ENCODE data around the gene C16orf78. TPM values are rescaled to one million over a fixed set of nuclear protein-coding genes. Genes with fewer than 3 reads are reported as not detected.

Gene C16orf78
- total and polyA plus RNA-seq, 11 donors: not detected

DNA sequence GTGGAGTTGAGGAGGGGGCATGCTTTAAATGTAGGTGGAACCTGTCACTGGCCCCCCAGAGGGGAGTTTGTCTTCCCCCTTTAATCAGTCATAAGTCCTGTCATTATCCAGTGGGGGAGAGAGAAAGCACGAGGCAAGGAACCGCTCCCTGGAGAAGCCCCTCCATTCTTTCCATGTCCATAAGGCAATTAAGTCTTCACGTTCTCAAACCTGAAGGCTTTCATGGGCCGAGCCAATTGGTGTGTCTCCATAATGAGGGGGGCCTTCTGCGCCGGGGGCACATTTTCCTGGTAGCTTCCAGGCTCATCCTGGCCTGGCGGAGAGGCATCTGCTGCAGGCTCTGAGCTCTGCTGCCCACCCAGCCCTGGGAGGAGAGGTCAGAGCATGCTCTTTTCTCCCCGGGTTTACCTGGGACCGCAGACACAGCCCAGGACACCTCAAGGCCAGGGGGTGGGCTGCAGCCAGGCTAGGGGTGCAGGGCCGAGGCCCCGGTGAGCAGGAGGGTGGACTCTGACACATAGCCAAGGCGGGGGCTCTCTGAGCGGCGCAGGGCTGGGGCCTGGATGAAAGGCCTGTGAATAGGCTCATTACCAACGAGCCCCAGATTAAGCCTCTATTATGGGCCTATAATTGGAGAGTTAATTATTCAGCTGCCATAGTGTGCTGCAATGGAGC, 42.5 kb downstream of the C16orf78 start:
- 87 to 91% (median 90%) methylated on average over 8 to 15 of the region's 15 CpGs for WGBS, 4 donors
- H3K27ac ChIP-seq: no peak overlapping the region
- H3K36me3 ChIP-seq: no peaks in the 10 kb centered on the region
- intact Hi-C loops (cut with DNase I): no loop called here
- DNase-seq (no peak), ATAC-seq (no peak)
- no peaks in the 10 kb centered on the region for H3K4me1 ChIP-seq
- H3K9me3 ChIP-seq: no peaks in the 10 kb centered on the region
- peaks cover 0 to 7% (median 0%) of the 10 kb centered on the region in 9 donors for H3K27me3 ChIP-seq
- no peak for TF ChIP-seq POLR2A (IDR thresholded peaks at IDR 0.05)
- TF ChIP-seq, protein P1, sequence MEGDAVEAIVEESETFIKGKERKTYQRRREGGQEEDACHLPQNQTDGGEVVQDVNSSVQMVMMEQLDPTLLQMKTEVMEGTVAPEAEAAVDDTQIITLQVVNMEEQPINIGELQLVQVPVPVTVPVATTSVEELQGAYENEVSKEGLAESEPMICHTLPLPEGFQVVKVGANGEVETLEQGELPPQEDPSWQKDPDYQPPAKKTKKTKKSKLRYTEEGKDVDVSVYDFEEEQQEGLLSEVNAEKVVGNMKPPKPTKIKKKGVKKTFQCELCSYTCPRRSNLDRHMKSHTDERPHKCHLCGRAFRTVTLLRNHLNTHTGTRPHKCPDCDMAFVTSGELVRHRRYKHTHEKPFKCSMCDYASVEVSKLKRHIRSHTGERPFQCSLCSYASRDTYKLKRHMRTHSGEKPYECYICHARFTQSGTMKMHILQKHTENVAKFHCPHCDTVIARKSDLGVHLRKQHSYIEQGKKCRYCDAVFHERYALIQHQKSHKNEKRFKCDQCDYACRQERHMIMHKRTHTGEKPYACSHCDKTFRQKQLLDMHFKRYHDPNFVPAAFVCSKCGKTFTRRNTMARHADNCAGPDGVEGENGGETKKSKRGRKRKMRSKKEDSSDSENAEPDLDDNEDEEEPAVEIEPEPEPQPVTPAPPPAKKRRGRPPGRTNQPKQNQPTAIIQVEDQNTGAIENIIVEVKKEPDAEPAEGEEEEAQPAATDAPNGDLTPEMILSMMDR (IDR thresholded peaks at IDR 0.05): no peak
- no peak overlapping the region for H3K4me3 ChIP-seq

DNA sequence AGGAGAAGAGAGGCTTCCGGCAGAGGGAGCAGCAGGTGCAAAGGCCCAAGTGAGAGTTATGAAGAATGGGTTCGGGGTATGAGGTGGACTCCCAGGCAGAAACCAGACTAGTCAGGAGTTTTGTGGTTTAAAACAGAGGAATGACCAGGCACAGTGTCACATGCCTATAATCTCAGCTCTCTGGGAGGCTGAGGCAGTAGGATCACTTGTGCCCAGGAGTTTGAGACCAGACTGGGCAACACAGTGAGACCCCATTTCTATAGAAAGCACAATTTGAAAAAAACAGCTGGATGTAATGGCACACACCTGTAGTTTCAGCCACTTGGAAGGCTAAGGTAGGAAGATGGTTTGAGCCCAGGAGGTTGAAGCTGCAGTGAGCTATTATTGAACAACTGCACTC, 43.8 kb downstream of the C16orf78 start:
- no peaks in the 10 kb centered on the region for H3K9me3 ChIP-seq
- H3K4me1 ChIP-seq: no peaks in the 10 kb centered on the region
- H3K36me3 ChIP-seq: no peaks in the 10 kb centered on the region
- TF ChIP-seq, protein P1 (IDR thresholded peaks at IDR 0.05): no peak
- H3K4me3 ChIP-seq: no peak overlapping the region
- no peak overlapping the region for H3K27ac ChIP-seq
- no peak for ATAC-seq
- H3K27me3 ChIP-seq: peaks cover 0 to 7% (median 0%) of the 10 kb centered on the region in 9 donors
- DNase-seq: no peak
- intact Hi-C loops (cut with DNase I): no loop called here
- 81 to 93% (median 91%) methylated on average over 2 of the region's 2 CpGs for WGBS, 4 donors

GRCh38 chr16:49419006-49419405, 45.4 kb downstream of the C16orf78 start:
- 70 to 80% (median 75%) methylated on average over 11 to 13 of the region's 13 CpGs for WGBS, 4 donors
- Histone ChIP-seq H3K4me3 (no peak overlapping the region), H3K27me3 (peaks cover 0 to 7% (median 0%) of the 10 kb centered on the region in 9 donors), H3K36me3 (no peaks in the 10 kb centered on the region), H3K27ac (no peak overlapping the region), H3K9me3 (no peaks in the 10 kb centered on the region), H3K4me1 (no peaks in the 10 kb centered on the region)
- DNase-seq: no peak
- no peak for ATAC-seq
- intact Hi-C loops (cut with DNase I): no loop called here
- TF ChIP-seq, protein P1 (IDR thresholded peaks at IDR 0.05): no peak
- TF ChIP-seq POLR2A (IDR thresholded peaks at IDR 0.05): no peak

DNA sequence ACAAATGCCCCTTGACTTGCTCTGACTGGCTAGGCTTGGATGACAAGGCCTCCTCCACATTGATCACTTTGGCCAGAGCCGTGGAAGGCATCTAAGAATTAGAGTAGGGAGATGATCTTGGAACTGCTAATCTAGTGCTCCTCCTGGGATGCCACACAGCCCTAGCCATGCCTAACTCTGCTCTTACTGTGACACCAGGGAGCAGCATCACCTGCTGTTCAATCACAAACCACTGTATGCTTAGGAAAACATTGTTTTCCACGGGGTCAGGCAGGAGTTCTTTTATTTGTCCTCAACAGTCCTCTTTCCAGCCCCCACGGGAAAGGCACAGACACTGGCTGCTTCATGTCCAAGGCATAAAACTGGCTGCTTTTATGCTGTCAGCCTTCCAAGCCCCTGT, 46.3 kb downstream of the C16orf78 start:
- DNase-seq (no peak), ATAC-seq (no peak)
- Histone ChIP-seq H3K4me3 (no peak overlapping the region), H3K9me3 (no peaks in the 10 kb centered on the region), H3K4me1 (peaks cover 0 to 8% (median 0%) of the 10 kb centered on the region in 12 donors), H3K27ac (no peak overlapping the region), H3K27me3 (peaks cover 0 to 7% (median 0%) of the 10 kb centered on the region in 9 donors), H3K36me3 (no peaks in the 10 kb centered on the region)
- TF ChIP-seq POLR2A (IDR thresholded peaks at IDR 0.05): no peak
- TF ChIP-seq, protein P1 (IDR thresholded peaks at IDR 0.05): no peak
- 49 to 54% (median 52%) methylated on average over 3 of the region's 3 CpGs for WGBS, 4 donors
- intact Hi-C loops (cut with DNase I): no loop called here

Data from heart left ventricle (tissue), 16 donors.